Heart left ventricle (tissue), 16 donors: ENCODE measurements around the gene SHC1. TPM values are rescaled to one million over a fixed set of nuclear protein-coding genes. Genes with fewer than 3 reads are reported as not detected.

Experiments used
- ATAC-seq, 4 donors: fragments of 200-7000 bp; cut with Tn5 transposase; one replicate each; pipeline ENCODE4 v1.9.1; 2020 to 2022; ENCODE audit warnings: moderate library complexity in 4 of 4, mild to moderate bottlenecking in 3 of 4, moderate number of reproducible peaks in 1 of 4
- DNase-seq, 5 donors: peaks; one replicate each; pipeline ENCODE4 v3.0.0-alpha.2; 2020
- H3K27ac ChIP-seq, 12 donors: fragments of 200-600 bp; sonication (generic) in 4 of 12; one replicate each; pipeline versions ENCODE4 v1.5.0 to v1.8.0; 2016 to 2022; ENCODE audit warnings: mild to moderate bottlenecking in 2 of 12
- H3K27me3 ChIP-seq, 9 donors: fragments of 200-600 bp; sonication (generic) in 2 of 9; one replicate each; pipeline versions ENCODE4 v1.5.1 to v1.8.0; 2016 to 2022; ENCODE audit warnings: mild to moderate bottlenecking in 3 of 9
- H3K36me3 ChIP-seq, 9 donors: fragments of 200-600 bp; sonication (generic) in 2 of 9; one replicate each; pipeline versions ENCODE4 v1.5.0 to v1.8.0; 2018 to 2022; ENCODE audit warnings: mild to moderate bottlenecking in 2 of 9
- H3K4me1 ChIP-seq, 12 donors: fragments of 200-600 bp; sonication (generic) in 4 of 12; one replicate each; pipeline versions ENCODE4 v1.5.0 to v1.8.0; 2016 to 2022; ENCODE audit warnings: mild to moderate bottlenecking in 3 of 12
- H3K4me3 ChIP-seq, 12 donors: fragments of 200-600 bp; sonication (generic) in 4 of 12; one replicate each; pipeline versions ENCODE4 v1.5.0 to v1.8.0; 2017 to 2022; ENCODE audit warnings: mild to moderate bottlenecking in 9 of 12, moderate library complexity in 4 of 12
- H3K9me3 ChIP-seq, 12 donors: fragments of 200-600 bp; sonication (generic) in 4 of 12; one replicate each; pipeline versions ENCODE4 v1.5.0 to v1.8.0; 2016 to 2022; ENCODE audit warnings: mild to moderate bottlenecking in 1 of 12
- CTCF ChIP-seq, 12 donors: fragments of 200-600 bp; sonication (generic) in 4 of 12; IDR thresholded peaks; one replicate each; pipeline versions ENCODE4 v1.5.0 to v1.8.0; 2018 to 2022; ENCODE audit warnings: antibody characterized with exemption in 12 of 12, mild to moderate bottlenecking in 5 of 12
- POLR2A ChIP-seq, 2 donors: fragments of 450-650 bp; IDR thresholded peaks; one replicate each; pipeline ENCODE4 v1.6.1; 2017; ENCODE audit warnings: antibody characterized with exemption in 2 of 2, mild to moderate bottlenecking in 2 of 2, moderate library complexity in 2 of 2
- WGBS, 4 donors: extraction: QIAGEN DNeasy Blood & Tissue Kit in 2 of 4; methylation state at CpG; one replicate each; pipeline versions ENCODE4 v1.1.5 to v1.1.7; 2013 to 2018; 5-methylcytosine and 5-hydroxymethylcytosine counted together
- intact Hi-C, 10 donors: fragments of 100-400 bp; cut with DNase I; formaldehyde crosslinking; loops; one replicate each; pipeline versions ENCODE4 v1.11.1 to v1.14.2; 2022
- polyA plus RNA-seq, 2 donors: library from polyadenylated mRNA; stranded (reverse); fragments of 200-250 nt; gene quantifications; one replicate each; pipeline ENCODE4 v1.2.3, GENCODE V29; 2013
- total RNA-seq, 9 donors: library from RNA; depleted of rRNA in 2 of 9; stranded (reverse); fragments of >200 nt in 2 of 9; fragmentation: NEBNext Ultra II Directional in 3 of 9; extraction: Animal tissue kit (Norgen Biotek cat#: 25700) in 3 of 9; gene quantifications; one replicate each; pipeline versions ENCODE4 v1.1.0 to v1.2.4, GENCODE V29; 2016 to 2023
- donor health status: ischemic (EF 13 %, LVEDD 7.1; RV severe dilation, severe dysfunction).
- donor health status: healthy with polysubstance abuse.
- donor health status: DM: no; HTN: yes; CAD: no.
- donor health status: DM: no; HTN: no; CAD: no.
- donor health status: ischemic (EF 25% LVEDD 6.9; RV normal size, moderate dysfunction).
- donor health status: ischemic (EF 25% LVEDD 5.7; RV mildly dilated, moderate dysfunction).
- donor health status: healthy.
- donor health status: DM: yes; HTN: yes; CAD: no.
- donor health status: ischemic (EF 35%, LVEDD 5.7; RV mildly dilated, moderate dysfunction).
- donor health status: nonischemic (EF 11% LVEDD 7.7; RV severe dilation, severe dysfunction).
- donor health status: DM: yes; HTN: yes; CAD: no.
- donor health status: PGD.
- donor health status: ischemic (EF 29% LVEDD 5.4; RV normal size, mild dysfunction).
- donor health status: nonischemic (EF 23%, LVEDD 6.1; RV moderate dilation, normal function).

Gene SHC1
- total and polyA plus RNA-seq, 11 donors = 23.6 to 115 (median 62.4) TPM

- no peaks in the 10 kb centered on the region for H3K27me3 ChIP-seq
- peaks cover 5 to 66% (median 50%) of the 10 kb centered on the region in 12 donors for H3K4me1 ChIP-seq
- H3K9me3 ChIP-seq = no peaks in the 10 kb centered on the region
- intact Hi-C loops = loop anchor here in 5 of 10 donors (1.0 to 5.0 kb wide), 6 partner anchors 14 to 66 kb away; partner anchors contain the start of genes ADAM15 (in 4 of the 5), CKS1B (in 2 of the 5), PMVK (in 1 of the 5) and PYGO2 (in 1 of the 5)
- H3K36me3 ChIP-seq = no peaks in the 10 kb centered on the region
- peak within 1 kb of the TSS; percentile 77 to 98 (median 96) for H3K27ac ChIP-seq
- ATAC-seq (peak; percentile 2 to 14 (median 5)), DNase-seq (peak in 3 of 5 donors; percentile 36 to 77 (median 60))
- TF ChIP-seq POLR2A (IDR thresholded peaks at IDR 0.05) (no peak), CTCF (IDR thresholded peaks at IDR 0.05) (no peak)
- WGBS, 4 donors = 0 to 1% (median 0%) methylated on average over 25 to 35 of the region's 35 CpGs
- peak within 1 kb of the TSS; percentile 70 to 96 (median 84) for H3K4me3 ChIP-seq
These were observed 32.1 kb upstream of the SHC1 start, which contains the start of gene ZBTB7B for GRCh38 chr1:155002464-155003226. Gene ZBTB7B, plus strand, starts transcription at chr1:155002802. Its CDS starts 11,859 bp downstream, at chr1:155014661.

GRCh38 chr1:155001675-155002463, 31.3 kb upstream of the SHC1 start:
- Histone ChIP-seq H3K9me3 (no peaks in the 10 kb centered on the region), H3K27ac (peak overlapping the region; percentile 77 to 98 (median 95)), H3K4me1 (peaks cover 5 to 64% (median 43%) of the 10 kb centered on the region in 12 donors), H3K27me3 (no peaks in the 10 kb centered on the region), H3K36me3 (no peaks in the 10 kb centered on the region), H3K4me3 (peak overlapping the region; percentile 70 to 96 (median 84))
- TF ChIP-seq POLR2A (IDR thresholded peaks at IDR 0.05) (peak in 1 of 2 donors; percentile 70), CTCF (IDR thresholded peaks at IDR 0.05) (peak in 10 of 12 donors; percentile 12 to 63 (median 45))
- WGBS, 4 donors = 0 to 1% (median 1%) methylated on average over 31 to 38 of the region's 38 CpGs
- DNase-seq (peak; percentile 100), ATAC-seq (peak; percentile 84 to 90 (median 89))
- intact Hi-C loops = loop anchor here in 6 of 10 donors (1.0 to 5.0 kb wide), 9 partner anchors 15 to 65 kb away; partner anchors contain the start of genes ADAM15 (in 4 of the 6), CKS1B (in 3 of the 6), FLAD1 (in 1 of the 6) and PMVK (in 1 of the 6)

GRCh38 chr1:155001425-155001674, 30.8 kb upstream of the SHC1 start:
- TF ChIP-seq CTCF (IDR thresholded peaks at IDR 0.05) (no peak), POLR2A (IDR thresholded peaks at IDR 0.05) (no peak)
- DNase-seq (peak in 1 of 5 donors; percentile 25), ATAC-seq (no peak)
- H3K4me3 ChIP-seq = peak overlapping the region; percentile 70 to 96 (median 84)
- no peaks in the 10 kb centered on the region for H3K27me3 ChIP-seq
- 0 to 2% (median 1%) methylated on average over 10 to 11 of the region's 11 CpGs for WGBS, 4 donors
- intact Hi-C loops = loop anchor here in 6 of 10 donors (2.0 to 5.0 kb wide), 6 partner anchors 19 to 51 kb away; partner anchors contain the start of genes ADAM15 (in 4 of the 6), CKS1B (in 1 of the 6), FLAD1 (in 1 of the 6) and PYGO2 (in 1 of the 6)
- no peaks in the 10 kb centered on the region for H3K36me3 ChIP-seq
- H3K9me3 ChIP-seq = no peaks in the 10 kb centered on the region
- peak overlapping the region; percentile 77 to 98 (median 95) for H3K27ac ChIP-seq
- peaks cover 5 to 59% (median 38%) of the 10 kb centered on the region in 12 donors for H3K4me1 ChIP-seq
